Effector memory CD8-positive, alpha-beta T cell (primary cell): ENCODE measurements around the gene ARHGAP31.
"Not testable (repeated sequence)": the region's sequence is repeated elsewhere in the genome, so short reads cannot be mapped to it uniquely, and the experiment has no call there.

Source experiments
- ATAC-seq: fragments of 150-1000 bp; cut with Tn5 transposase; replicated peaks from 2 replicates; pipeline ENCODE4 v1.10.0; 2021; ENCODE audit warnings: mild to moderate bottlenecking, moderate library complexity
- DNase-seq, 3 experiments: peaks; one replicate each; pipeline ENCODE4 v3.0.0; 2021
- H3K27ac Mint-ChIP-seq, 2 donors: one replicate each; pipeline ENCODE4 v1.8.0; 2022; ENCODE audit warnings: mild to moderate bottlenecking in 2 of 2, mixed read lengths in 2 of 2, moderate library complexity in 2 of 2
- H3K27me3 Mint-ChIP-seq, 2 donors: one replicate each; pipeline ENCODE4 v1.8.0; 2022; ENCODE audit warnings: mixed read lengths in 2 of 2
- H3K36me3 Mint-ChIP-seq: one replicate; pipeline ENCODE4 v1.8.0; 2022; ENCODE audit warnings: mild to moderate bottlenecking, moderate library complexity, mixed read lengths; ENCODE audit not compliant: insufficient read depth
- H3K4me1 Mint-ChIP-seq, 2 donors: one replicate each; pipeline ENCODE4 v1.8.0; 2022; ENCODE audit warnings: low read depth in 2 of 2, mixed read lengths in 2 of 2
- H3K4me3 Mint-ChIP-seq, 2 donors: one replicate each; pipeline ENCODE4 v1.8.0; 2022; ENCODE audit warnings: mild to moderate bottlenecking in 2 of 2, mixed read lengths in 2 of 2, moderate library complexity in 2 of 2
- H3K9me3 Mint-ChIP-seq, 2 donors: one replicate each; pipeline ENCODE4 v1.8.0; 2022; ENCODE audit warnings: mixed read lengths in 2 of 2

The ARHGAP31 gene

GRCh38 chr3:119331661-119332060, 37.5 kb downstream of the ARHGAP31 start:
- Mint-ChIP-seq H3K36me3 (peaks cover 6% of the 10 kb centered on the region), H3K4me3 (no peak overlapping the region), H3K9me3 (no peaks in the 10 kb centered on the region), H3K27me3 (no peaks in the 10 kb centered on the region), H3K4me1 (no peaks in the 10 kb centered on the region), H3K27ac (no peak overlapping the region)
- ATAC-seq (no peak), DNase-seq (no peak)

GRCh38 chr3:119333773-119334509, 39.8 kb downstream of the ARHGAP31 start:
- Mint-ChIP-seq H3K9me3 (no peaks in the 10 kb centered on the region), H3K4me3 (no peak overlapping the region), H3K27me3 (no peaks in the 10 kb centered on the region), H3K4me1 (no peaks in the 10 kb centered on the region), H3K36me3 (peaks cover 6% of the 10 kb centered on the region), H3K27ac (no peak overlapping the region)
- DNase-seq: no peak
- no peak for ATAC-seq

- H3K4me1 Mint-ChIP-seq: no peaks in the 10 kb centered on the region
- H3K9me3 Mint-ChIP-seq: no peaks in the 10 kb centered on the region
- H3K36me3 Mint-ChIP-seq: peaks cover 2% of the 10 kb centered on the region
- no peak for ATAC-seq
- no peak for DNase-seq
- H3K27me3 Mint-ChIP-seq: no peaks in the 10 kb centered on the region
- H3K4me3 Mint-ChIP-seq: no peak overlapping the region
- no peak overlapping the region for H3K27ac Mint-ChIP-seq
These were observed 42.6 kb downstream of the ARHGAP31 start for GRCh38 chr3:119336823-119337222.

- not testable (repeated sequence) for DNase-seq, H3K9me3 Mint-ChIP-seq, H3K27me3 Mint-ChIP-seq, H3K4me1 Mint-ChIP-seq, H3K27ac Mint-ChIP-seq, H3K4me3 Mint-ChIP-seq, H3K36me3 Mint-ChIP-seq, ATAC-seq
These were observed 43.2 kb downstream of the ARHGAP31 start for GRCh38 chr3:119337407-119337806.

- H3K9me3 Mint-ChIP-seq: no peaks in the 10 kb centered on the region
- ATAC-seq: no peak
- H3K36me3 Mint-ChIP-seq: peaks cover 2% of the 10 kb centered on the region
- no peak for DNase-seq
- H3K4me1 Mint-ChIP-seq: no peaks in the 10 kb centered on the region
- no peak overlapping the region for H3K27ac Mint-ChIP-seq
- H3K27me3 Mint-ChIP-seq: no peaks in the 10 kb centered on the region
- no peak overlapping the region for H3K4me3 Mint-ChIP-seq
These were observed 44.6 kb downstream of the ARHGAP31 start for GRCh38 chr3:119338754-119339153.

- Mint-ChIP-seq H3K9me3 (no peaks in the 10 kb centered on the region), H3K27ac (no peak overlapping the region), H3K27me3 (no peaks in the 10 kb centered on the region), H3K4me3 (no peak overlapping the region), H3K36me3 (no peaks in the 10 kb centered on the region), H3K4me1 (no peaks in the 10 kb centered on the region)
- no peak for ATAC-seq
- no peak for DNase-seq
These were observed 45.8 kb downstream of the ARHGAP31 start for GRCh38 chr3:119340014-119340413.

- H3K27me3 Mint-ChIP-seq: no peaks in the 10 kb centered on the region
- H3K4me3 Mint-ChIP-seq: no peak overlapping the region
- ATAC-seq: no peak
- no peaks in the 10 kb centered on the region for H3K9me3 Mint-ChIP-seq
- no peaks in the 10 kb centered on the region for H3K4me1 Mint-ChIP-seq
- H3K27ac Mint-ChIP-seq: no peak overlapping the region
- DNase-seq: no peak
- peaks cover under 1% of the 10 kb centered on the region for H3K36me3 Mint-ChIP-seq
These were observed 46.3 kb downstream of the ARHGAP31 start for GRCh38 chr3:119340446-119340845.

GRCh38 chr3:119342176-119342575, 48.0 kb downstream of the ARHGAP31 start:
- H3K4me3 Mint-ChIP-seq: no peak overlapping the region
- no peaks in the 10 kb centered on the region for H3K27me3 Mint-ChIP-seq
- H3K36me3 Mint-ChIP-seq: peaks cover 7% of the 10 kb centered on the region
- H3K9me3 Mint-ChIP-seq: no peaks in the 10 kb centered on the region
- DNase-seq (no peak), ATAC-seq (no peak)
- peaks cover 0 to 2% of the 10 kb centered on the region in 2 donors for H3K4me1 Mint-ChIP-seq
- H3K27ac Mint-ChIP-seq: no peak overlapping the region

GRCh38 chr3:119343719-119344118, 49.5 kb downstream of the ARHGAP31 start:
- Mint-ChIP-seq H3K9me3 (no peaks in the 10 kb centered on the region), H3K27ac (peak overlapping the region in 1 of 2 donors; percentile 65), H3K4me1 (peaks cover 0 to 2% of the 10 kb centered on the region in 2 donors), H3K27me3 (no peaks in the 10 kb centered on the region), H3K36me3 (peaks cover 7% of the 10 kb centered on the region), H3K4me3 (no peak overlapping the region)
- ATAC-seq (no peak), DNase-seq (no peak)

GRCh38 chr3:119346076-119346496, 51.9 kb downstream of the ARHGAP31 start:
- Mint-ChIP-seq H3K27ac (peak overlapping the region in 1 of 2 donors; percentile 54), H3K27me3 (no peaks in the 10 kb centered on the region), H3K4me3 (no peak overlapping the region), H3K9me3 (no peaks in the 10 kb centered on the region), H3K36me3 (peaks cover 7% of the 10 kb centered on the region), H3K4me1 (peaks cover 0 to 5% of the 10 kb centered on the region in 2 donors)
- no peak for ATAC-seq
- DNase-seq: no peak

GRCh38 chr3:119347036-119347435, 52.9 kb downstream of the ARHGAP31 start:
- Mint-ChIP-seq H3K36me3 (peaks cover 7% of the 10 kb centered on the region), H3K9me3 (no peaks in the 10 kb centered on the region), H3K27me3 (no peaks in the 10 kb centered on the region), H3K27ac (no peak overlapping the region), H3K4me3 (no peak overlapping the region), H3K4me1 (peaks cover 8 to 9% of the 10 kb centered on the region in 2 donors)
- ATAC-seq (no peak), DNase-seq (no peak)

- no peak for ATAC-seq
- H3K4me1 Mint-ChIP-seq: peaks cover 16 to 22% of the 10 kb centered on the region in 2 donors
- H3K27ac Mint-ChIP-seq: no peak overlapping the region
These were observed 55.3 kb downstream of the ARHGAP31 start for GRCh38 chr3:119349354-119350041.

GRCh38 chr3:119350114-119350513, 55.9 kb downstream of the ARHGAP31 start:
- Mint-ChIP-seq H3K27me3 (no peaks in the 10 kb centered on the region), H3K36me3 (peaks cover 7% of the 10 kb centered on the region), H3K4me3 (no peak overlapping the region), H3K9me3 (no peaks in the 10 kb centered on the region), H3K4me1 (peaks cover 16 to 22% of the 10 kb centered on the region in 2 donors), H3K27ac (no peak overlapping the region)
- ATAC-seq: no peak
- no peak for DNase-seq

More at GRCh38 chr3:119349354-119350041, 55.3 kb downstream of the ARHGAP31 start:
- peaks cover 7% of the 10 kb centered on the region for H3K36me3 Mint-ChIP-seq
- no peaks in the 10 kb centered on the region for H3K9me3 Mint-ChIP-seq
- H3K27me3 Mint-ChIP-seq: no peaks in the 10 kb centered on the region
- H3K4me3 Mint-ChIP-seq: no peak overlapping the region
- no peak for DNase-seq

GRCh38 chr3:119351581-119351980, 57.4 kb downstream of the ARHGAP31 start:
- Mint-ChIP-seq H3K9me3 (no peaks in the 10 kb centered on the region), H3K27ac (peak overlapping the region; percentile 20 to 81), H3K4me1 (peaks cover 16 to 20% of the 10 kb centered on the region in 2 donors), H3K4me3 (no peak overlapping the region), H3K27me3 (no peaks in the 10 kb centered on the region), H3K36me3 (no peaks in the 10 kb centered on the region)
- DNase-seq (no peak), ATAC-seq (no peak)
